Measurements from ENCODE around the gene C9orf153.
A peak's percentile ranks its signal among the peaks of the same experiment; 100 is the strongest.
"Not testable (repeated sequence)": the region's sequence is repeated elsewhere in the genome, so short reads cannot be mapped to it uniquely, and the experiment has no call there.

Gene C9orf153

GRCh38 chr9:86259557-86259956, at the start of gene C9orf153:
Gene C9orf153 (minus strand): TSS chr9:86259657. CDS start chr9:86229603, 30,054 bp downstream.
- no peak for DNase-seq

DNA sequence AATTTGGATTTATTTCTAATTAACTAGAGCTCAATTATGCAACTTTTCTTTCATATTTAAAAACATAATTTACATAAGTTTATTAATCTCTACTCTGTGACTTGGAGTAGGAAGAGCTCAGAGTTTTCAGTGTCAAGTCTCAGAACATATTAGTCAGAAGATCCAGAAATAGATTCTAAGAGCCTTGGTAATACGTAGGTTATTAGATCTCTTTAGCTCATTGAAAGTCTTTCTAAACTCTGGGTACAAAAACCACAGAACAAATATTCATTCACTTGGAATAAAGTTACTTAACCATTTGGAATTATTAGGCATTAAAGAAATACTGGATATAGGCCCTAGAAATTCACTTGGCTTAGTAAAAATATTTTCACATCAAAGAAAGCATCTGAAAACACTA, 49.2 kb upstream of the C9orf153 start:
- no peak for DNase-seq

GRCh38 chr9:86304236-86304730, 44.8 kb upstream of the C9orf153 start:
- DNase-seq, result no peak

DNA sequence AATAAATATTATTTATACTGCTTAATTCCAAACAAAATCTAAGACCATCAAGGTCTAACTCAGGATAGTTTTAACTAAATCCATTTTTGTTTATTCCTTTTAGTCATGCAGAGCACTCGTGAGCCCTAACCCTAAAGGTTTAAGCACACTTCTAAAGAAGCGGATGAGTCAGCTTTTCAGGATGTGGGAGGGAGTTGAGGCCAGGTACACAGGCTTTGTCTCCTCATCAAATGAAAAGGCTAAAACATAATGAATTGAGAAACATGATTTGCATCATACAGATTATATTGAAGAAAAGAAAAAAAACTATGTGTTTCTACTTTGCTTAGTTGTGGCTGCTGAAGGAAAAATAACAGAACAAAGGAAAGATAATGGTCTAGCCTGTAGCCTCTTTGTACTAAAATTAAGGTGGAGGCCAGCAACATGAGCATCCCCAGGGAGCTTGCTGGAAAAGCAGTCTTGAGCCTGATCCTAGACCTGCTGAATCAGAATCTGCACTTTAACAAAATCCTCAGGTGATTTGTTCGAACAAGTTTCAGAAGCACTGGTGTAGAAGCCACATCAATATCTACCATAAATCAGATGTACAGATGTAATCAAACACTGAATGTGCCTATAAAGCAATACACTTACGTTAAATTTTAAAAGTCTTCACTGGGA, 44.0 kb upstream of the C9orf153 start:
- DNase-seq, result no peak

DNA sequence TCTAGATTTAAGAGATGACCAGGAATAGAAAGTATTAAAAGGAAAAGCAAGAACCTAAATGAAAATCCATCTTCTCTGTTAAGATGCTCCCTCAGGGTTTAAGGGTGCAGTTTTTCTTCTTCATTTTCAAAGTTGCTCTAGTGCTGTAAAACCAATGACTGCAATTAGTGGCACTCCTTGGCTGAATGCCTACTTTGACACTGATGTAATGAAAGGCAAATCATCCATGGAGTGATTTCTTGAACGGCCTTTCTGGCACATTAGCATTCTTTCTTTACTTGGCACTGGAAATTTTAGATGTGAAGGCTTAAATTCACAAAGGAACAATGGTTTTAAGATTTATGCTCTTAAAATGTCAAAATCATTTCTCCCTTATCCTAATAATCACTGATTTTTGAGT, 42.2 kb upstream of the C9orf153 start:
- no peak for DNase-seq

DNA sequence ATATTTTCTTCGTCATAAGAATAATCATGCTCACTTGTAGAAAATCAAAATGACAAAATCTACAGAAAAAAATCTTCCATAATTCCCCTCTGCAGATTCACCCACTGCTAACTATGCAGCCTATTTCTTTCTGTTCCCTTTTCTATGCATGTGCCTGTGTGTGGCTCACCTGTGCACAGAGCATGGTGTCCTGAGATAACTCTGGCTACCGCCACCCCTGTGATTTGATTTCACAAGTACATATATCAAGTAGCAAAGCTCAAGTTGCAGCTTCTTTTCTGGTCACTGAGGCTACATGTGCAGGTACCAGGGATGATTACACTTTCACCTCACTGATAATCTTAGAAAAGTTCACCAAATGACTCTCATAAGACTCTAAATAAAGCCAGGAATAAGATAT, 41.2 kb upstream of the C9orf153 start:
- DNase-seq, result no peak

GRCh38 chr9:86298873-86299272, 39.4 kb upstream of the C9orf153 start:
- no peak for DNase-seq

DNA sequence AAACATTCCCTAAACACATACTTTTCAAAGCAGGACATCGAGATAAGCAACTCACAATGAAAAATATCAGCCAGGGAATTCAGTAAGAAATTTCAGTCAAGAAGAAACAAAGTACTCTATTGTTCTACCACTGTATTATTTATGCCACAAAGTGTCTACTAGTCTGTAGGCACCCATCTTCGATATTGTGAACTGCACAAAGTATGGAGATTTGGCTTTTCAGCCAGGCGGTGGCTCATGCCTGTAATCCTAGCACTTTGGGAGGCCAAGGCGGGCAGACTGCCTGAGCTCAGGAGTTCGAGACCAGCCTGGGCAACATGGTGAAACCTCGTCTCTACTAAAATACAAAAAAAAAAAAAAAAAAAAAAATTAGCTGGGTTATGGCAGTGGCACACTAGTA, 30.9 kb upstream of the C9orf153 start:
- DNase-seq, result not testable (repeated sequence)

DNA sequence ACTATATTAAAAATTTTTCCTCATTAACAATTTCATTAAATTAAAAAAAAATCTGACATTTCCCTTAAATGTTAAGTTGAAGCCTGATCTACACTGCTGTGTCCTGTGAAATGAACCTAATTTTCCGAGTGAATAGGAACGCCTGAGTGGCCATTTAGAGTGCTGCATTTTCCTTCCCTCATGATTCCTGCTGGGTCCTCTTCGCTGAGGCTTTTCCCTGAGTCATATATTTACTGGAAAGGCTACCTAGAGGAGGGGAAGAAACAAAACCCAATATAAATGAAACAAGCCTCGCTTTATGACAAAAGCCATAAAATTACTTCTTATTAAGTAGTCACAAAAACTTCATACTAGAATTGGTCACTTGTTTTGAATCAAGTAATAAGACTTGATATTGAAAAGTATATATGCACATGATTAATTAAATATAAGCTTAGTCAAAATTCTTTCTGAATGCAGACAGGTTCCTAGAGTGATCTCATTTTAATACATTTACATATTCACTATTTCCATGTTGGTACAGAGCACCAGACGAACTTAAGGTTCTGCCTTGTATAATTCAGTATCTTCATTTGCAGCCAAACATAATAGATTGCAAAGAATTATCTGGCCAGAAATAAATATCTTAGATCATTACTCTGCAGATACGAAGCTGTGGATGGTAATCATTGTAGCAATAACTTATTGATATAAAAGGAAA, 29.2 kb upstream of the C9orf153 start:
- no peak for DNase-seq

- DNase-seq, result no peak
These were observed 27.6 kb upstream of the C9orf153 start for GRCh38 chr9:86287013-86287412.

DNA sequence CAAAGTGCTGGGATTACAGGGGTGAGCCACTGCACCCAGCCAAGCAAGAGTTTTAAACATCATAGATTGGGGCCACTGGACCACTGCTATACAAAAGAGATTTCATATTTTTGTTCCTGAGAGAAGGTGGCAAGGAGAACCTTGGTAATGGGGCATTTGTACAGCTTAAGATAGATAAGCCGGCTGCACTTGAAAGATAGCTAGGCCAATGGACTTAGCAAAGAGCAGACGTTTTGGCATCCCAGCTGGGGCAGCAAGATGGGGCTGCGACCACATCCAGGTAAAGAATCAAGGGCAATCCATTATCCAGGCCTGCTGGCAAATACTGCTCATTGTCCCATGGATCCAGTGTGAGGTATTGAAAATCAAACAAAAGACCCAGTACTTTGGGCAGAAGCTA, 26.8 kb upstream of the C9orf153 start:
- DNase-seq, result no peak

DNA sequence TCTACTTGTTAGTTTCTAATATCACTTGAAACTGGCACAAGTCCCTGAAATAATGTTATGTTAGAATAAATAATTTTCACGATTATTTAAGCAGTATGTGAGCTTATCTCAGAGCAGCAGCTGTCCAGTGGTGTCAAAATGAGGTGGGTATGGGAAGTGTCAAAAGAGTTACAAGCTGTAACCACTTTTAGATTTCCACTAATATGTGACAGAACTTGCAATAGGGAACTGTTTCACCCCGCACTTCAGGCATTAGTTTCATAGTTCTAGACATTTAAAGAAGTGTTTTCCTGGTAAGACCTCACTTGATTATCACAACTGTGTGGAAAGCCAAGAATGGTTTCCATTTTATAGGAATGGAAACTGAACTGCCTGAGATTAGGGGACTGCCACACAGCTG, 25.8 kb upstream of the C9orf153 start:
- DNase-seq, result no peak

DNA sequence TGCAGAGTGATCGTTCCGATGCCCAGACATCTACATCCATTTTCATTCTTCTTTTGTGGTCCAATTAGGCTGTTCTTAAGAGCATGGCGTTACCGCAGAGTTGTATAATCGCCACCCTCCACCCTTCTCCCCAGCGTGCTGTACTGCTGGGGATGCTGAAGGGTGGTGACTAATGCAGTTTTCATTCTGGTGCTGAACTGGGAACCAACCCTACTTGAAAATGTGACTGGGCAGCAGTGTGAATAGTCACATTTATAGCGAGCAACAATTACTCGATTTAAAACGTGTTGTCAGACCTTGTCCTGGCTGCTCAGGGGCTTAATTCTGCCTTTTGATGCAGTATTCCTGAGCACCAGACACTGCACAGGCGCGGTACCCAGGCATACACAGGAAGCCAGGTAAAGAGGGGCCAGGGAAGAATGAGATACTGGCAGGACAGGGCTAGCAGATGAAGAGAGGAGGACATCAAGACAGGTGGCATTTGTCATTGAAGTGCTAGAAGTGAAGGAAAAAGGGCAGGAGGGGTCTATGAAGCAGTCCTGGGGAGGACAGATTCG, 23.6 kb upstream of the C9orf153 start:
- no peak for DNase-seq

DNA sequence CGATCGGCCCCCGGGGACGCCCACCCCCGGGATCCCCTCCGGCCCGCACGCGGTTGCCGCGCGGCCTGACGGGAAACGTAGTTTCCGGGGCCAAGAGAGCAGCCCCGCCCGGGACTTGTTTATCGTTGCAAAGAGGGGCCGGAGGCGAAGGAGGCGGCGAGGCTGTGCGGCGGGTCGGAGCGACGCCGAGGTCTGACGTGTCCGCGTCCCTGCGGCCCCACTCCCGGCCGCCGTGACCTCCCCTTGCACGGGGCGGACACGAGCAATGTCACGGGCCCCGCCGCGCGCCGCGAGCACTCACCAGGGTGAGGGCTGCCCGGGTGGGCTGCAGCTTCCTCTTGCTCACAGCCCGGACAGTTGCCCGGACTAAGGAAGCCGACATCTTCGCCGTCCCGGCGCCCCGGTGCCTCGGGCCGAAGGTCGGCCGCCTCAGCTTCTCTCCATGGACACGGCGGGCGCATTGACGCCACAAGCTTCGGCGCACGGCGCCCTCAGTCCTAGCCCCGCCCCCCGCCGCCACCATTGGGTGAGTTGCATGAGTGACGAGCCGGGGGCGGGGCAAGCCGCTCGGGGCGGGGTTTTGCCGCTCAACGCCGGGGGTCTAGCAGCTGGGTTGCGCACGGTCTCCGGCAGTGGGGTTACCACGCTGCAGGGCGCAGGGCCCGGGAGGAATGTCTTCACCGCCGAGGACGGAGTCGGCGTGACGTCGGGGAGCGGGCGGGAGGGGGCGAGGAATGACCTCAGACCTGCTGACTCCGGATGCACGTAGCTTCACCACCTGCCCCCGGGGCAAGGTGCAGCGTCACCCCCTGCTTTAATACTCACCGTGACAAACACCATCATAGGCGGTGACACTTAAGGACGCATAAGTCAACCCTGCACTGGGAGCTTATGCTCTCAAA, 22.9 kb upstream of the C9orf153 start, which contains the start of gene ISCA1:
TSS of gene ISCA1 (minus strand) at position 462 of the 902 bp plus-strand sequence. CDS start at position 382, 80 bp downstream.
- DNase-seq, result peak; percentile 89

DNA sequence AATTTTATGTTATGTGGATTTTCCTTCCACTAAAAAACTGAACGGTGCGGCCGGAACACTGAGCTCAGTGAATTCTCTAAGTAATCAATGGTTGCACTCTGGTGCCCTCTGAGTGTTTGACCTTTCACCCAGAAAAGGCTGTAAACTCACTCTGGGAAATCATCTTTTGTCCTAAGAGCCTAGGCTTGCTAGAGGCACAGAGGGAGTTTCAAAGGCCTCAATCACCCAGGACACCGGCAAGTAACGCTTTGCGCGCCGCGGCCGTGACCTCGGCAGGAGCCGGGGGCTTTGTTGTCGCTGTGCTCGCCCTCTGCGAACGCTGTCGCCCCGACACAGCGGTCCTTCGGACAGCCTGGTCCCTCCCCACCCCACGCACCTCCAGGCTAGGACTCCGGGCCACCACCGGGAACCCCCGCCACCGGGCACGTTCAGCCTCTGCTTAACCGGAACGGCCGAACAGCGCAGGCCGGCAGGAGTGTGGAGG, 22.2 kb upstream of the C9orf153 start:
- no peak for DNase-seq

GRCh38 chr9:86280580-86280979, 21.1 kb upstream of the C9orf153 start:
- no peak for DNase-seq

DNA sequence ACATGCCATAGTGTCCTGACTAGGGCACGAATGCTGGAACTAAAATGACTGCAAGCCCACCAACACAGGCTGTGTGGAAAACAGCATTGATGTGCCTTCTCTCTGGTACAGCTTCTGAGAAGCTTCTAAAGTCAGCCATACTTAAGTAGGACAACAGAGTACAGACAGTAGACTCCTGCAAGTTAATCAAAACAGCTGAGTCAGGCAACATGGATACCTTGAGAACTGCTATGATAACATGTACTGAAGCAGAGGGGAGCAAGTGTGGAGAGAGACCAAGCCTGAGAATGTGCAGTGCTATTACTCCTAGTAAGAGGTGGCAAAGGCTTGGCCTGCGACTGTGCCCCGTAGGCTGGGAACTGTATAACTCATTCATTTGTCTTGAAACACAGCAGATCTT, 20.4 kb upstream of the C9orf153 start:
- no peak for DNase-seq

DNA sequence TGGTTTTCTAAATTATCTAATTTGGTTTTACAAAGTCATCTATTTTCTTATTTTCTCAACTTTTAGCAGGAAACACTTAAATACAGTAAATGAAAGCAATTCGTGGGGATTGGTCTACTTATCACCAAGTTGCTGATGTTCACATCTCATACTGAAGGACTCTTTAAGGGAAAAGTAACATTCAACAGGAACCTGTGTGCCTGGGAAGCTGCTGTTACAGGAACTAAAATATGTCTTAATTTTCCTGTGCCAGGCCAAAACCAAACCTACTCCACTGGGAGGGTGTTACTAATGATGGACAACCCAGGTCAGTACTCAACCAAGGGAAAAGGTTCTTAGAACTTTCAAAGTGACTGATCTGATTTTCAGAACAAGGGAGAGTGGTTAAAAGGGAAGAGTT, 17.6 kb upstream of the C9orf153 start:
- DNase-seq, result no peak

DNA sequence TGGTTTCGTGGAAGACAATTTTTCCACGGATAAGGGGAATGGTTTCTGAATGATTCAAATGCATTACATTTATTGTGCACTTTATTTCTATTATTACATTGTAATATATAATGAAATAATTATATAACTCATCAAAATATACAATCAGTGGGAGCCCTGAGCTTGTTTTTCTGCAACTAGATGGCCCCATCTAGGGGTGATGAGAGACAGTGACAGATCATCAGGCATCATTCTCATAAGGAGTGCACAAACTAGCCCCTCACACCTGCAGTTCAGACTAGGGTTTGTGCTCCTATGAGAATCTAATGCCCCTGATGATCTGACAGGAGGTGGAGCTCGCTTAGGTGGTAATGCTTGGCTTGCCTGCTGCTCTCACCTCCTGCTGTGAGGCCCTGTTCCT, 16.5 kb upstream of the C9orf153 start:
- DNase-seq, result no peak

DNA sequence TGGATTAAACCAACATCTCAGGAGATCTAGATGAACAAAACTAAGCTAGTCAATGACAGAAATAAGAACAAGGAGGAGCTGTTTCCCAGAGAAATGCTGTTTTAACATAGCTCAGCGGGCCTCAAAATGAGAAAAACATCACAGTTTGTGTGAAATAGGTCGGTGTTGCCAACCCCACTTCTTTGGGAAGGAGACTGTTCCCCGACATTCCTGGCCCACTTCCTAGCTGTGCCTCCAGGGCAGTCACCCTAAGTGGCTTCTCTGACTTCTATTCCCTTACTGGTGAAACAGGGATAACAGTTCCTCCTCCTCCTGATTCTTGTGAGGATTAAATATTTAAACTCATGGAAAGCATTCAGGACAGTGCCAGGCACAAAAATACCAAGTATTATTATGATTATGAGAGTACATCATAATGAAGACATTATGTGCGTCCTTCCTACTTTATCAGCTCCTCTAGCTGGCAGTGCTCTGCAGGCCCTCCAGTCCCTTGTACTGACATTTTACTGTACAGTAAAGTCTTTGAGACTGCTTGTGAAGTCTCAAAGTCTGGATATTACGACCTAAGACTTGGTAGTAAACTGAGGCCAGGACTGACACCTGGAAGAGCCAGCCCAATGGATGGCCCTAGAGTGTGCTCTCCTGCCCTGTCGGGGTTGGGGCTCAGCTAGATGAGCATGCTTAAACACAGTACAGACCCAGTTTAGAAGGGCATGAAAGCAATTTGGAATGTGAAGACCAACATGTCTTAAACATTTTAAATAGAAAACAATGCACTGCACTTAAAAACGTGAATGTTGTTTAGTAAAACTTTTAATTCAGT, 15.6 kb upstream of the C9orf153 start:
- no peak for DNase-seq

GRCh38 chr9:86272221-86272620, 12.8 kb upstream of the C9orf153 start:
- no peak for DNase-seq

DNA sequence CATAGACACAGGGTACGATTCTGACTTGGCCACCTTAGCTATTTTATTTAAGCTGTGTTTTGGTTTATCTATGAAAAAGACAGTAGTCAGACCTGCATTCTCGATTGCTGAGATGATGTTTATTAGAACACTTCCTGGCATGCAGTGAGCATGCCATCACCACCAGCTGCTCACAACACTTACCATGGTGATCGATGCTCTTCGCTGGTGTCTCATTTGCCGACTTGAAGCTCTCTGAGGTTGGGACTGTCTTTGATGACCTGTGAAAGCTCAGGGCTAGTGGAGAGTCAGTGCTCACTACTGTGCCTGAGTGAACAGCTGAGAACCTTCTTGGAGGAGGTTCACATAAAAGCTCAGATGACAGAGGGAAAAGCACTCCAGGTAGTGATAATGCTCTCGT, 4.4 kb upstream of the C9orf153 start:
- no peak for DNase-seq
